ENCODE measurements around the gene KIF26A. TPM values are rescaled to one million over a fixed set of nuclear protein-coding genes. Genes with fewer than 3 reads are reported as not detected.

KIF26A gene
- total RNA-seq, 1 donor from 2014 or later, result 6.3 TPM

- Histone ChIP-seq H3K4me1 (ENCODE audit: control insufficient read depth in 3 of 3, insufficient read depth in 3 of 3, low read length in 3 of 3) (no peaks in the 10 kb centered on the region), H3K36me3 (ENCODE audit: control insufficient read depth in 3 of 3, insufficient read depth in 3 of 3, low read length in 3 of 3) (no peaks in the 10 kb centered on the region), H3K4me3 (ENCODE audit: low read length in 3 of 3) (no peak overlapping the region), H3K9me3 (ENCODE audit: control insufficient read depth in 3 of 3, low read length in 3 of 3) (peaks cover 0 to 2% (median 0%) of the 10 kb centered on the region in 3 donors), H3K27ac (ENCODE audit: low read depth, low read length) (no peak overlapping the region), H3K27me3 (ENCODE audit: control insufficient read depth in 3 of 3, insufficient read depth in 3 of 3, low read length in 3 of 3) (peaks cover 9 to 45% (median 36%) of the 10 kb centered on the region in 3 donors), H3K9ac (ENCODE audit: low read depth in 1 of 3, low read length in 3 of 3) (no peak overlapping the region)
Measured at GRCh38 chr14:104211215-104211614, 72.8 kb downstream of the KIF26A start.

- Histone ChIP-seq H3K4me1 (ENCODE audit: control insufficient read depth in 3 of 3, insufficient read depth in 3 of 3, low read length in 3 of 3) (no peaks in the 10 kb centered on the region), H3K4me3 (ENCODE audit: low read length in 3 of 3) (no peak overlapping the region), H3K27ac (ENCODE audit: low read depth, low read length) (no peak overlapping the region), H3K9ac (ENCODE audit: low read depth in 1 of 3, low read length in 3 of 3) (no peak overlapping the region), H3K27me3 (ENCODE audit: control insufficient read depth in 3 of 3, insufficient read depth in 3 of 3, low read length in 3 of 3) (peaks cover 9 to 40% (median 35%) of the 10 kb centered on the region in 3 donors), H3K9me3 (ENCODE audit: control insufficient read depth in 3 of 3, low read length in 3 of 3) (peaks cover 0 to 2% (median 0%) of the 10 kb centered on the region in 3 donors), H3K36me3 (ENCODE audit: control insufficient read depth in 3 of 3, insufficient read depth in 3 of 3, low read length in 3 of 3) (no peaks in the 10 kb centered on the region)
Measured at GRCh38 chr14:104211741-104212140, 73.4 kb downstream of the KIF26A start.

- H3K27ac ChIP-seq (ENCODE audit: low read depth, low read length), result no peak overlapping the region
- H3K27me3 ChIP-seq (ENCODE audit: control insufficient read depth in 3 of 3, insufficient read depth in 3 of 3, low read length in 3 of 3), result peaks cover 9 to 38% (median 31%) of the 10 kb centered on the region in 3 donors
Measured at GRCh38 chr14:104212206-104213095, 74.1 kb downstream of the KIF26A start.

GRCh38 chr14:104213301-104214034 lies 75.1 kb downstream of the KIF26A start:
- Histone ChIP-seq H3K27ac (ENCODE audit: low read depth, low read length) (no peak overlapping the region), H3K4me3 (ENCODE audit: low read length in 3 of 3) (no peak overlapping the region), H3K4me1 (ENCODE audit: control insufficient read depth in 3 of 3, insufficient read depth in 3 of 3, low read length in 3 of 3) (no peaks in the 10 kb centered on the region), H3K9ac (ENCODE audit: low read depth in 1 of 3, low read length in 3 of 3) (no peak overlapping the region), H3K36me3 (ENCODE audit: control insufficient read depth in 3 of 3, insufficient read depth in 3 of 3, low read length in 3 of 3) (no peaks in the 10 kb centered on the region), H3K27me3 (ENCODE audit: control insufficient read depth in 3 of 3, insufficient read depth in 3 of 3, low read length in 3 of 3) (peaks cover 6 to 45% (median 35%) of the 10 kb centered on the region in 3 donors), H3K9me3 (ENCODE audit: control insufficient read depth in 3 of 3, low read length in 3 of 3) (peaks cover 0 to 2% (median 0%) of the 10 kb centered on the region in 3 donors)

More at GRCh38 chr14:104212206-104213095, 74.1 kb downstream of the KIF26A start:
- Histone ChIP-seq H3K9ac (ENCODE audit: low read depth in 1 of 3, low read length in 3 of 3) (no peak overlapping the region), H3K9me3 (ENCODE audit: control insufficient read depth in 3 of 3, low read length in 3 of 3) (peaks cover 0 to 2% (median 0%) of the 10 kb centered on the region in 3 donors), H3K36me3 (ENCODE audit: control insufficient read depth in 3 of 3, insufficient read depth in 3 of 3, low read length in 3 of 3) (no peaks in the 10 kb centered on the region), H3K4me3 (ENCODE audit: low read length in 3 of 3) (no peak overlapping the region), H3K4me1 (ENCODE audit: control insufficient read depth in 3 of 3, insufficient read depth in 3 of 3, low read length in 3 of 3) (no peaks in the 10 kb centered on the region)

- Histone ChIP-seq H3K36me3 (ENCODE audit: control insufficient read depth in 3 of 3, insufficient read depth in 3 of 3, low read length in 3 of 3) (no peaks in the 10 kb centered on the region), H3K27ac (ENCODE audit: low read depth, low read length) (no peak overlapping the region), H3K27me3 (ENCODE audit: control insufficient read depth in 3 of 3, insufficient read depth in 3 of 3, low read length in 3 of 3) (peaks cover 9 to 45% (median 37%) of the 10 kb centered on the region in 3 donors), H3K4me1 (ENCODE audit: control insufficient read depth in 3 of 3, insufficient read depth in 3 of 3, low read length in 3 of 3) (no peaks in the 10 kb centered on the region), H3K9ac (ENCODE audit: low read depth in 1 of 3, low read length in 3 of 3) (no peak overlapping the region), H3K9me3 (ENCODE audit: control insufficient read depth in 3 of 3, low read length in 3 of 3) (peaks cover 0 to 2% (median 0%) of the 10 kb centered on the region in 3 donors), H3K4me3 (ENCODE audit: low read length in 3 of 3) (no peak overlapping the region)
Measured at GRCh38 chr14:104214431-104215218, 76.2 kb downstream of the KIF26A start.

GRCh38 chr14:104215706-104216334 lies 77.4 kb downstream of the KIF26A start:
- peaks cover 15 to 45% (median 43%) of the 10 kb centered on the region in 3 donors for H3K27me3 ChIP-seq (ENCODE audit: control insufficient read depth in 3 of 3, insufficient read depth in 3 of 3, low read length in 3 of 3)
- H3K9ac ChIP-seq (ENCODE audit: low read depth in 1 of 3, low read length in 3 of 3), result no peak overlapping the region
- no peak overlapping the region for H3K4me3 ChIP-seq (ENCODE audit: low read length in 3 of 3)
- H3K36me3 ChIP-seq (ENCODE audit: control insufficient read depth in 3 of 3, insufficient read depth in 3 of 3, low read length in 3 of 3), result no peaks in the 10 kb centered on the region
- H3K9me3 ChIP-seq (ENCODE audit: control insufficient read depth in 3 of 3, low read length in 3 of 3), result peaks cover 0 to 2% (median 0%) of the 10 kb centered on the region in 3 donors
- H3K27ac ChIP-seq (ENCODE audit: low read depth, low read length), result no peak overlapping the region
- H3K4me1 ChIP-seq (ENCODE audit: control insufficient read depth in 3 of 3, insufficient read depth in 3 of 3, low read length in 3 of 3), result no peaks in the 10 kb centered on the region

GRCh38 chr14:104216457-104216856 lies 78.1 kb downstream of the KIF26A start:
- no peak overlapping the region for H3K4me3 ChIP-seq (ENCODE audit: low read length in 3 of 3)

GRCh38 chr14:104217486-104218360 lies 79.3 kb downstream of the KIF26A start:
- Histone ChIP-seq H3K36me3 (ENCODE audit: control insufficient read depth in 3 of 3, insufficient read depth in 3 of 3, low read length in 3 of 3) (no peaks in the 10 kb centered on the region), H3K27ac (ENCODE audit: low read depth, low read length) (no peak overlapping the region), H3K9ac (ENCODE audit: low read depth in 1 of 3, low read length in 3 of 3) (no peak overlapping the region), H3K4me1 (ENCODE audit: control insufficient read depth in 3 of 3, insufficient read depth in 3 of 3, low read length in 3 of 3) (peaks cover 0 to under 1% (median 0%) of the 10 kb centered on the region in 3 donors), H3K9me3 (ENCODE audit: control insufficient read depth in 3 of 3, low read length in 3 of 3) (no peaks in the 10 kb centered on the region), H3K27me3 (ENCODE audit: control insufficient read depth in 3 of 3, insufficient read depth in 3 of 3, low read length in 3 of 3) (peaks cover 34 to 53% (median 49%) of the 10 kb centered on the region in 3 donors), H3K4me3 (ENCODE audit: low read length in 3 of 3) (no peak overlapping the region)

More at GRCh38 chr14:104216457-104216856, 78.1 kb downstream of the KIF26A start:
- peaks cover 0 to 2% (median 0%) of the 10 kb centered on the region in 3 donors for H3K9me3 ChIP-seq (ENCODE audit: control insufficient read depth in 3 of 3, low read length in 3 of 3)
- no peak overlapping the region for H3K9ac ChIP-seq (ENCODE audit: low read depth in 1 of 3, low read length in 3 of 3)
- H3K27ac ChIP-seq (ENCODE audit: low read depth, low read length), result no peak overlapping the region
- no peaks in the 10 kb centered on the region for H3K36me3 ChIP-seq (ENCODE audit: control insufficient read depth in 3 of 3, insufficient read depth in 3 of 3, low read length in 3 of 3)
- H3K27me3 ChIP-seq (ENCODE audit: control insufficient read depth in 3 of 3, insufficient read depth in 3 of 3, low read length in 3 of 3), result peaks cover 22 to 50% (median 49%) of the 10 kb centered on the region in 3 donors
- H3K4me1 ChIP-seq (ENCODE audit: control insufficient read depth in 3 of 3, insufficient read depth in 3 of 3, low read length in 3 of 3), result no peaks in the 10 kb centered on the region
